Suppressor macrophage treated with lipopolysaccharide for 1 hour (primary cell): ENCODE data around the gene DHPS.
"Not testable (repeated sequence)": the region's sequence is repeated elsewhere in the genome, so short reads cannot be mapped to it uniquely, and the experiment has no call there.

Experiments used
- DNase-seq, 3 donors: peaks; one replicate each; pipeline ENCODE4 v3.0.0-alpha.2; 2020 to 2022

The DHPS gene

DNA sequence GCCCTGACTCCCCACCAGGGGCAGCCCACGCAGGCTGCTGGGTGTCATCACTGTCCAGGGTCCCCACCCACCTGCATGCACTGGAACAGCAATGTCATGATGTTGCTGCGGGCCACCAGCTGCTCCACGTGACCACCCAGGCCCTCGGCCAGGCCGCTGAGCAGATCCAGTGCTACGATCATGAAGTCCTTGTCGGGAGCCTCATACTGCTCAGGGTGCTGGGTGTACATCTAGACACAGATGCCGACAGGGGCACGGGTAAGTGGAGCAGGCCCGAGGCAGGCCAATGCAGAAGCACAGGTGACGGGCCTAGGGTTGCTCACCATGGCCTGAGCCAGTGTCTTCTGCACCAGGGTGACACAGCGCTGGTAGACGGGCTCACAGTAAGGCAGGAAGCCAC, 23.5 kb upstream of the DHPS start:
- no peak for DNase-seq

- DNase-seq, result peak; percentile 8 to 46 (median 25)
Measured at GRCh38 chr19:12703046-12703445, 21.4 kb upstream of the DHPS start.

GRCh38 chr19:12701596-12702282, 20.1 kb upstream of the DHPS start:
- DNase-seq, result no peak

DNA sequence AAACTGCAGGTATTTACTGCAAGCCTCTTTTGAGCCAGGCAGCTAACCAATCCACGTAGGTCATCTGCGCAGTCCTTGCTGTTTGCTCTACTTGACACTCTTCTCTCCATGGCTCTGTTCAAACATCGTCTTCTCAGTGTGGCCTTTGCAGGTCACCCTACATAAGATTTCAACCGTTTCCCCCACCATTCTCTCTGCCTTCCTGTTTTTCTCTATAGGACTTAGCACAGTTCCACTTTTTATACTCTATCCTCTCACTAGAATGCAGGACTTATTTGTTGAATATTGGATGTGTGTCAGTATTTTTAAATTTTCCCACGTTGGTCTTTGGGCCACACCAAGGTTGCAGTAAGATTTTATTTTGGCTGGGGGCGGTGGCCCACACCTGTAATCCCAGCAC, 16.5 kb upstream of the DHPS start:
- DNase-seq, result no peak

DNA sequence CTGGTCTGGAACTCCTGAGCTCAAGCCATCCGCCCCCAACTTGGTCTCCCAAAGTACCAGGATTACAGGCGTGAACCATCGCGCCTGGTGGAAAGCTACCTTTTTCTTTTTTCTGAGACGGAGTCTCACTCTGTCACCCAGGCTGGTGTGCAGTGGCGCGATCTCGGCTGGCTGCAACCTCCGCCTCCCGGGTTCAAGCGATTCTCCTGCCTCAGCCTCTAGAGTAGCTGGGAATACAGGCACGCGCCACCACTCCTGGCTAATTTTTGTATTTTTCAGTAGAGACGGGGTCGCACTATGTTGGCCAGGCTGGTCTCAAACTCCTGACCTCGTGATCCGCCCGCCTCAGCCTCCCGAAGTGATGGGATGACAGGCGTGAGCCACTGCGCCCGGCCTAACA, 15.7 kb upstream of the DHPS start:
- DNase-seq, result not testable (repeated sequence)

DNA sequence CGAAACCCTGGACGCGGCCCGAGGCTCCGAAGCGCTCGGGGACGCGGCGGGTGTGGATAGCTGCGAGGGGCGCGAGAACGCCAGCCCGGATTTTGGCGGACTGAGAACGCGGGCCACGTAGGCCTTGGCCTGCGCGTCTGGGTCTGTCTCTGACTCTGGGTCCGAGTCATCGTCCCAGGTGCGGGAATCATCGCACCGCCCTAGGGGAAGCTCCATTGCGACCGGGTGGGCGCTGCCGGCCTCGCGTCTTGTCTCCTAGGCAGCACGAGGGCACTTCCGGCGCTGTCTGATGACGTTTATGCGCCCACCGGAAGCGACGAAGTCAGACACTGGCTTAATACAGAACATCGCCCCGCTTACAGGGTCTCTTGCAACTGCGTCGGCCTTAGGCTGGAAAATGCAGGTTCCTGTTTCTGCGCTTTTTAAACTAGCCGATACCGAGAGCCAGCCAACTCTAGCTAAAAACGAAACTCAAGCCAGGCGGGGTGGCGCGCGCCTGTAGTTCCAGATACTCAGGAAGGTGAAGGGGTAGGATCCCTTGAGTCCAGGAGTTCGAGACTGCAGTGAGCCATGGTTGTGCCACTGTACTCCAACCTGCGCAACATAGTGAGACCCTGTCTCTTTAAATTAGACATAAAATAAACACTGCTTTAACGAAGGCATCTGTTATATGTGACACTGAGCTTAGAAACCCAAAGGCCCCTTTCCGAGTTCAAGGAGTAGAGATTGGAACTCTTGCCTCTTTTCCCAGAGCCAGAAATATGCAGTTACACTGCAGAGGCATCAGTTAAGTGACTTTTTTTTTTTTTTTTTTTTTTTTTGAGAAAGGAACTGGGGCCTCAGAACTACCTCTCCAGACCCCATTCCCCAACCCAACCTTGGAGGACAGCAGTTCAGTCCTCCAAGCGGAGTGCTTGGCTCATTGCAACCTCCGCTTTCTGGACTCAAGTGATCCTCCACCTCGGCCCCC, 15.0 kb upstream of the DHPS start, which contains the start of gene FBXW9:
TSS of gene FBXW9 (minus strand) at position 266 of the 970 bp plus-strand sequence. CDS start at position 216, 50 bp downstream.
- DNase-seq, result peak; percentile 96 to 98 (median 98)

- DNase-seq, result no peak
Measured at GRCh38 chr19:12695997-12696365, 14.3 kb upstream of the DHPS start.

- DNase-seq, result no peak
Measured at GRCh38 chr19:12695514-12695913, 13.8 kb upstream of the DHPS start.

DNA sequence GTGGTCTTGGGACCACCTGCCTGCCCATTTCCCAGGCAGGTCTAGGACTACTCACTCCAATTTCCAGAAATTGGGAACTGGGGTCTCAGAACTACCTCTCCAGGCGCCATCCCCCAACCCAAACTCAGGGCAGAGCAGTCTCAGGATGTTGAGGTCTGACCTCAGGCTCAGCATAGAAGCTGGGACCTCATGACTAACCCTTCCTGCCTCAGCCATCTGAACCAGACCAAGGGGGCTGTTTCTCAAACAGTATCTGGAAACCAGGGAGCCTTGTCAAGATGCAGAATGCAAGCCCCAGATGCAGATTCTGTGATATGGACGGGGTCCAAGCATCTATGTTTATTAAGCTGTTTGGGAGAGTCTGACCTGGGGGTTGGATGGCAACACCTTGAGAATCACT, 13.4 kb upstream of the DHPS start:
- DNase-seq, result no peak

GRCh38 chr19:12694641-12695040, 13.0 kb upstream of the DHPS start:
- DNase-seq, result no peak

DNA sequence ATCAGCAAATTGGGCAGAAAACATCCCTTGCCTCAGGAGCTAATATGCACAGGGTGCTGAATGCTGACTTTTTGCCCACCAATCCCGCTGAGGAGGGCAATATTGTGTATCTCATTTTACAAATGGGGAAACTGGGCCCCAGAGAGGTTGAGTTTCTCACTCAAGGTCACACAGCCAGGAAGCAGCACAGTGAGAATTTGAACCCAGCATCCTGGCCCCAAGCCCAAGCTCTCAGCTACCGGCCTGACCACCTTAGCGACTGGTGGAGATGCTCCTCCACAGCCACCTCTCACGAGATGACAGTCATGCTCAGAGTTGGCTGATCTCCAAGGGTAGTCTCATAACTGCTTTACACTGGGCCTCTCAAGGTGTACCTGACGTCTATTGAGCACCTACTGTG, 11.3 kb upstream of the DHPS start:
- DNase-seq, result no peak

DNA sequence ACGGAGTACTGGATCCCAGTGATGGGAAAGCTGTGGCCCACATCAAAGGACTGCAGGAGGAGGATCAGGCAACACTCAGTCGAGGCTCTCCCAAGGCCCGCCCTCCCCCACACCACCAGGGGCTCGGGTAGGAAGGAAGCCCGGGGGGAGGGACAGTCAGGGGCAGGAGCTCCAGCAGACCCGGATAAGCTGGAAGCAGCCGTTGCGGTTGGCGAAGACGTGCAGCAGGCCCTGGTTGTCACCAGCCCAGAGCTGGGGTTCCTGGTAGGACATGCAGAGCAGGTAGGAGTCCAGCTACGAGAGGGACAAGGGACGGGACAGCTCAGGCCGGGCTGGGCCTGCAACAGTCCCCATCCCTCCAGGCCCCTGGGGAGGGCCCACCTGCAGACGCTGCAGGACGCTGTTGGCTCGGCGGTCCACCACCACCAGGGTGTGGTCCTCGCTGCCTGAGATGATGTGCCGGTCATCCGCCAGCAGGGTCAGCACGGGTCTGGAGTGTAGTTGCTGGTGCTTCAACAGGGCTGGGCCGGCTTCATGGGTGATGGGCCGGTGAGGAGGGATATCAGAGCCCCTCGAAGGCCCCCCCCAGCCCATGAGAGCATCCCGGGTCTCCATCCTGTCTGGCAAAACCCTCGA, 8.0 kb upstream of the DHPS start:
- DNase-seq, result no peak

- no peak for DNase-seq
Measured at GRCh38 chr19:12689012-12689411, 7.3 kb upstream of the DHPS start.

- DNase-seq, result no peak
Measured at GRCh38 chr19:12687496-12688196, 6.0 kb upstream of the DHPS start, which contains the start of gene GNG14. Gene GNG14, plus strand, starts transcription at chr19:12687998. Its CDS starts 51 bp downstream, at chr19:12688049.

- no peak for DNase-seq
Measured at GRCh38 chr19:12685831-12686230, 4.2 kb upstream of the DHPS start.

GRCh38 chr19:12680034-12680433, 1.6 kb downstream of the DHPS start:
- no peak for DNase-seq

DNA sequence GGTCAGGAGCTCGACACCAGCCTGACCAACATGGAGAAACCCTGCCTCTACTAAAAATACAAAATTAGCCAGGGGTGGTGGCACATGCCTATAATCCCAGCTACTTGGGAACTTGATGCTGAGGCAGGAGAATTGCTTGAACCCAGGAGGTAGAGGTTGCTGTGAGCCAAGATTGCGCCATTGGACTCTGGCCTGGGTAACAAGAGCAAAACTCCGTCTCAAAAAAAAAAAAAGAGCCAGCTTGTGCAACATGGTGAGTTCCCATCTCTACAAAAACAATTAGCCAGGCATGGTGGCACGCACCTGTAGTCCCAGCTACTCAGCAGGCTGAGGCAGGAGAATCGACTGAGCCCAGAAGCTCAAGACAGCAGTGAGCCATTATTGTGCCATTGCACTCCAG, 3.6 kb downstream of the DHPS start:
- not testable (repeated sequence) for DNase-seq

DNA sequence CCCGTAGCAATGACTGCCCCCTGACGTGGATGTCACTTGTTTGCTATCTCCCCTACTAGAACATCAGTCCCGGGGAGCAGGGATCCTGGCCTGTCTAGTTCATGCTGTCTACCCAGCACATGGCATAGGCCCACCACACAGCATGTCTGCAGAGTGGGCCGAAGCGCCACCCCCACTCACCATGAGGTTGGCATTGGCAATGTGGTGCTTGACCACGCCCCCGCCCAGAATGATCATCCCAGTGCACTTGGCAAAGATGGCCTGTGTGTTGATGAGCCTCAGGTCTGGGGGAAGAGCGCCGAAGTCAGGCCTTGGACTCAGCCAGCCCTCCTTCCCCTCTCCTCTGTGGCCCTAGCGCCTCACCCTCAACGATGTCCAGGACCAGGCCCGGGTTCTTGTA, 4.8 kb downstream of the DHPS start:
- no peak for DNase-seq

DNA sequence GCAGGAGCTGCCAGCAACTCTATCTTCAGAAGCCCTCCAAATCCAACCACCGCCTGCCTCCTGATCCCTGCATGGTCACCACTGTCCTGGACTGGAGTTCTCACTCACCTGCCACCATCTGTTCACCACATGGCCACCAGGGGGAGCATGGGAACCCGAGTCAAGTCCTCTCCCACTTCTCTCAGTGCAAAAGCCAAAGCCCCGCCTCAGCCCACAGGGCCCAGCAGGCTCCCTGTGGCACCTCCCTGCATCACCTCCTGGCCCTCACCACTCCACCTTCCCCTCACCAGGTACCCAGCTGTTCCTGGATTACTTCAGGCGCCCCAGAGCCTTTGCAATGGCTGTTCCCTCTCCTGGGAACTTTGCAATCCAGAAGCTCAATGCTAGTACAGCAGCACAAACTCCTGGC, 5.3 kb downstream of the DHPS start:
- peak; percentile 77 to 92 (median 85) for DNase-seq

DNA sequence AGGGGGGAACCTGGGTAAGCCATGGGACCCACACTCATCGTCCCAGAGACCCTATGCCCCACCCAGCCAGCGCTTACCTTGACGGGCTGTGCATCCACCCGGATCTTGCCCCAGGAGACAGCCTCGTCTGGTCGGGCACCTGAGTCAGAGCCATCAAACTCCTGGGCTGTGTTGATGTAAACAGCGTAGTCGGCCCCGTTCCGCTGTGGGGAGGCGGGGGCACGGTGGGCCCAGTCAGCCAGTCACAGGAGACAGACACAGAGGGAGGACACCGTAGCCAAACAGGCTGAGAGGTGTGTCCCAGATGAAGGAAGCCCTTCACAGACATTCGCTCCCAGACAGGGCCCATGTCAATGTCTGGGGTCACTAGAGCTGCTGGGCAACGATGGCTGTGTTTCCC, 5.7 kb downstream of the DHPS start:
- DNase-seq, result no peak

DNA sequence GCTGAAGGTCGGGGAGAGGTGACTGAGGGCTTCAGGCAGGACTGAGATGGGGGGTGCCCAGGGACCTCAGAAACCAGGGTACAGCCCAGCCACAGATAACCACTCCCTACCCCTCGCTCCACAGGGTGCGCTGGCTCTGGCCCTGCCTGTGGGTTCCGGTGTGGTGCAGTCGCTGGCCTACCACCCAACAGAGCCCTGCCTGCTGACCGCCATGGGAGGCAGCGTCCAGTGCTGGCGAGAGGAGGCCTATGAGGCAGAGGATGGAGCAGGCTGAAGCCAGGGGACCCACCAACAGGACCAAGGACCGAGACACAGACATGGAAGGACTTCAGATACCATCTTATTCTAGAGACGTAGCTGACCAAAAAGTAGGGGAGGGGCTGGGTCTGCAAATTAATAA, 6.3 kb downstream of the DHPS start:
- no peak for DNase-seq

- DNase-seq, result no peak
Measured at GRCh38 chr19:12672744-12673143, 8.9 kb downstream of the DHPS start.
